Measurements from ENCODE around the gene SRC. TPM values are rescaled to one million over a fixed set of nuclear protein-coding genes. Genes with fewer than 3 reads are reported as not detected.

SRC gene
- total RNA-seq, 4 donors from 2014 or later, result 30.6 to 54.7 (median 45.0) TPM

DNA sequence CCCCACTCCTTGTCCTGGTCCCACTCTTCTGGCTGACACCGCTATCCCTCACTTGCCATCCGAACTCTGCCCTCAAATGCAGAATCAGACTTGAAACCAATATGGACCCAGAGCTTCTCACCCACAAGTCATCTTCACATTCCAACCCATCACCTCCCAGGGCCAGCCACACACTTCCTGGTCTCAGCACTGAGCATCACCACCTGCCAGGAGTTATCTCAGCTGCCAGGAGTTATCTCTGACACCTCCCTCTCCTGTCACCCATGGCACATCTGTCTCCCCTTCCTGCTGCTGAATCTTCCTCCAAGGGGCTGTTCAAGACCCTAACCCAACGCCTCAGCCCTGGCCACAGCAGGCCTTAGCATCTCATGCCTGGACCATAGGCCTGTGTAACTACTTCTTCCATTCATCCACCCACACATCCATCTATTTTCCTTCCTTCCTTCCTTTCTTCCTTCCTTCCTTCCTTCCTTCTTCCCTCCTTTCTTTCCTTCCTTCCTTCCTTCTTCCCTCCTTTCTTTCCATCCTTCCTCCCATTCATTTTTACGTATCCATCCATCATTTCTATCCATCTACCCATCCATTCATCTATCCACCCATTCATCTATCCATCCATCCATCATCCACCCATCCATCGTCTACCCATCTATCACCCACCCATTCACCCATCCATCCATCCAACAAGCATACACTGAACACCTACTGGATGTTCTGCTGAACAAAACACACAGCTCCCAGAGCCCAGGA, 100.5 kb downstream of the SRC start:
- no peak overlapping the region for H3K4me3 ChIP-seq
- TF ChIP-seq POLR2AphosphoS5 (IDR thresholded peaks at IDR 0.05), result no peak
- no peak for TF ChIP-seq POLR2A (IDR thresholded peaks at IDR 0.05)
- TF ChIP-seq, protein P1, sequence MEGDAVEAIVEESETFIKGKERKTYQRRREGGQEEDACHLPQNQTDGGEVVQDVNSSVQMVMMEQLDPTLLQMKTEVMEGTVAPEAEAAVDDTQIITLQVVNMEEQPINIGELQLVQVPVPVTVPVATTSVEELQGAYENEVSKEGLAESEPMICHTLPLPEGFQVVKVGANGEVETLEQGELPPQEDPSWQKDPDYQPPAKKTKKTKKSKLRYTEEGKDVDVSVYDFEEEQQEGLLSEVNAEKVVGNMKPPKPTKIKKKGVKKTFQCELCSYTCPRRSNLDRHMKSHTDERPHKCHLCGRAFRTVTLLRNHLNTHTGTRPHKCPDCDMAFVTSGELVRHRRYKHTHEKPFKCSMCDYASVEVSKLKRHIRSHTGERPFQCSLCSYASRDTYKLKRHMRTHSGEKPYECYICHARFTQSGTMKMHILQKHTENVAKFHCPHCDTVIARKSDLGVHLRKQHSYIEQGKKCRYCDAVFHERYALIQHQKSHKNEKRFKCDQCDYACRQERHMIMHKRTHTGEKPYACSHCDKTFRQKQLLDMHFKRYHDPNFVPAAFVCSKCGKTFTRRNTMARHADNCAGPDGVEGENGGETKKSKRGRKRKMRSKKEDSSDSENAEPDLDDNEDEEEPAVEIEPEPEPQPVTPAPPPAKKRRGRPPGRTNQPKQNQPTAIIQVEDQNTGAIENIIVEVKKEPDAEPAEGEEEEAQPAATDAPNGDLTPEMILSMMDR (IDR thresholded peaks at IDR 0.05), result no peak
- no peak for TF ChIP-seq EP300 (IDR thresholded peaks at IDR 0.05)

GRCh38 chr20:37447688-37448087, 101.7 kb downstream of the SRC start:
- no peaks in the 10 kb centered on the region for H3K9me3 ChIP-seq
- no peak overlapping the region for H3K4me3 ChIP-seq
- H3K36me3 ChIP-seq, result no peaks in the 10 kb centered on the region
- no peak for ATAC-seq
- no peak overlapping the region for H3K27ac ChIP-seq
- WGBS, 2 donors (ENCODE audit: low coverage in 1 of 2), result 78 to 80% methylated on average over 1 to 3 of the region's 3 CpGs
- H3K27me3 ChIP-seq, result no peaks in the 10 kb centered on the region
- no peaks in the 10 kb centered on the region for H3K4me1 ChIP-seq
- TF ChIP-seq EP300 (IDR thresholded peaks at IDR 0.05), result no peak
- no peak for TF ChIP-seq POLR2A (IDR thresholded peaks at IDR 0.05)
- TF ChIP-seq, protein P1 (IDR thresholded peaks at IDR 0.05), result no peak
- no peak for TF ChIP-seq POLR2AphosphoS5 (IDR thresholded peaks at IDR 0.05)

More for the DNA sequence above, 100.5 kb downstream of the SRC start:
- H3K27ac ChIP-seq, result no peak overlapping the region
- H3K4me1 ChIP-seq, result no peaks in the 10 kb centered on the region
- ATAC-seq, result no peak
- H3K36me3 ChIP-seq, result no peaks in the 10 kb centered on the region
- no peaks in the 10 kb centered on the region for H3K9me3 ChIP-seq
- H3K27me3 ChIP-seq, result no peaks in the 10 kb centered on the region
- 67 to 69% methylated on average over 3 to 5 of the region's 5 CpGs for WGBS, 2 donors (ENCODE audit: low coverage in 1 of 2)

DNA sequence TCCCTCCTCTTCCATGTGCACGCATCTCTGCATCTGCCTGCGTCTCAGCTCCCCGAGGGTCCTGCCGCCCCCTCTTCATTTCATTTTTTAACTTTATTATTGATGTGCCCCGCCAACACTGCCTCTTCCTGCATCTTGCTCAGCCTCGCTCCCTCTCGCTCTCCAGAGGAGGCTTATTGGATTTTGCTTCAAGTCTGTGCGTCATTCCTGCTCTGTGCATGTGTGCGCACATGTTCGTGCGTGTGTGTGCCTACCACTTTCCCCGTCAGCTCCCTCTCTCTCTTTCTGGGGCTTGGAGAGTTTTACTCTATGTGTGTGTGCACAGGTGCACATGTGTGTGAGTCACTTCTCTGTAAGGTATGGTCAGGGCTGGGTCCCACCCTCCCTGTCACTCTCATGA, 103.3 kb downstream of the SRC start:
- peaks cover 0 to 6% (median 0%) of the 10 kb centered on the region in 3 donors for H3K9me3 ChIP-seq
- H3K27ac ChIP-seq, result no peak overlapping the region
- no peak overlapping the region for H3K4me3 ChIP-seq
- 64 to 75% methylated on average over 9 to 11 of the region's 12 CpGs for WGBS, 2 donors (ENCODE audit: low coverage in 1 of 2)
- H3K27me3 ChIP-seq, result no peaks in the 10 kb centered on the region
- no peaks in the 10 kb centered on the region for H3K36me3 ChIP-seq
- no peaks in the 10 kb centered on the region for H3K4me1 ChIP-seq
- TF ChIP-seq EP300 (IDR thresholded peaks at IDR 0.05), result no peak
- TF ChIP-seq, protein P1 (IDR thresholded peaks at IDR 0.05), result no peak
- ATAC-seq, result no peak

- ATAC-seq, result no peak
- Histone ChIP-seq H3K27me3 (no peaks in the 10 kb centered on the region), H3K4me3 (no peak overlapping the region), H3K9me3 (peaks cover 0 to 17% (median 0%) of the 10 kb centered on the region in 3 donors), H3K4me1 (no peaks in the 10 kb centered on the region), H3K36me3 (no peaks in the 10 kb centered on the region), H3K27ac (no peak overlapping the region)
- TF ChIP-seq POLR2A (IDR thresholded peaks at IDR 0.05), result no peak
- TF ChIP-seq, protein P1 (IDR thresholded peaks at IDR 0.05), result no peak
- no peak for TF ChIP-seq EP300 (IDR thresholded peaks at IDR 0.05)
- TF ChIP-seq POLR2AphosphoS5 (IDR thresholded peaks at IDR 0.05), result no peak
Observed at GRCh38 chr20:37450344-37450743, 104.4 kb downstream of the SRC start.

GRCh38 chr20:37451616-37452015, 105.7 kb downstream of the SRC start:
- Histone ChIP-seq H3K27me3 (no peaks in the 10 kb centered on the region), H3K27ac (no peak overlapping the region), H3K4me3 (no peak overlapping the region), H3K36me3 (no peaks in the 10 kb centered on the region), H3K9me3 (peaks cover 0 to 27% (median 0%) of the 10 kb centered on the region in 3 donors), H3K4me1 (no peaks in the 10 kb centered on the region)
- TF ChIP-seq, protein P1 (IDR thresholded peaks at IDR 0.05), result no peak
- no peak for TF ChIP-seq EP300 (IDR thresholded peaks at IDR 0.05)
- TF ChIP-seq POLR2AphosphoS5 (IDR thresholded peaks at IDR 0.05), result no peak
- ATAC-seq, result no peak
- WGBS, 2 donors (ENCODE audit: low coverage in 1 of 2), result 70 to 77% methylated on average over 2 of the region's 2 CpGs

Data from gastroesophageal sphincter (tissue), 4 donors.